Measurements from ENCODE around the gene PRAME.

DNA sequence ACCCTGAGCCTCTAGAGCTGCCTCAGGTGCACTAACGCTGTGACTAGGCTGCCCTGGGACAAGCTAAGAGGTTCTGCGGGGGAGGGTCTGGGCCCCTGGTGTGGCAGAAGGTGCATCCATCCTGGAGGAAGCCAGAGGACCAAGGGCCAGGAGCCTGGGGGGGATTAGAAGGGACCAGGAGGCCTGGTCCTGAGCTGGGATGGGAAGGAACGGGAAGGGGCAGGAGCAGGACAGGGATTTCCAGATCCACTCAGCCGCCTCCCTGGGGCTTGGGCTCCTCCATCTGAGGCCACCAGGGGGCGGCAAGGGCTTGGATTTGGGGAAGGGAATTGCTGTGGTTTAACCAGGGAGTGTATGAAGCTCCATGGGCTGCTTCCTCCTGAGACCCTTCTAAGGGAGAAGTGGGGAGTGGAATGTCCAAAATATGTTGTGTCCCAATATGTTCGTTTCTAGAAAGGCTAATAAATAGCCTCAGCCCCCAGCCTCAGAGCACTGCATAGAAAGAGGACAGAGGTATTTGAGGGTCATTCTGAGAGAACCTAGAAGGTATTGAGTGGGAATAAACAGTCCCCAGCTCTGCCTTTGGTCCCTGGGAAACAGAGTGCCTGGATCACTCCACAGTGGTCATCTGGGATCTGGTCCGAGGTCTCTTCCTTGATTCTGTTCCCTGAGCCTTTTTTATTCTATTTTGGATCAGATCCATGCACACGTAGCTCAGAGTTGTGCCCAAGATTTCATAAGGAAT is 17.4 kb upstream of the PRAME start:
- TF ChIP-seq RARB (CRISPR knock-in tag; IDR thresholded peaks at IDR 0.05) (no peak), ZNF70 (CRISPR knock-in tag; IDR thresholded peaks at IDR 0.05) (no peak), ARNTL (CRISPR knock-in tag; IDR thresholded peaks at IDR 0.05; ENCODE audit: borderline replicate concordance, low read depth) (no peak), ZFP30 (CRISPR knock-in tag; IDR thresholded peaks at IDR 0.05) (no peak)
